Adrenal gland (tissue), 5 donors: Measurements from ENCODE around the gene CACNA1E.

Experiments used
- CTCF ChIP-seq, 6 experiments: fragments of 450-650 bp in 4 of 6; fragments of 200-600 bp in 2 of 6; sonication (generic) in 1 of 6; IDR thresholded peaks; 1 replicate in 5 of 6; 2 replicates in 1 of 6; pipeline versions ENCODE4 v1.5.1 to v1.8.0; 2016 to 2021; ENCODE audit warnings: antibody characterized with exemption in 6 of 6, mild to moderate bottlenecking in 2 of 6, moderate library complexity in 1 of 6
- POLR2A ChIP-seq, 2 donors: fragments of 450-650 bp; IDR thresholded peaks; one replicate each; pipeline ENCODE4 v1.6.1; 2017; ENCODE audit warnings: antibody characterized with exemption in 2 of 2, mild to moderate bottlenecking in 2 of 2, moderate library complexity in 1 of 2
- donor health status: DM: no; HTN: no; CAD: no.

GRCh38 chr1:181531951-181532600 is 48.8 kb downstream of the CACNA1E start:
- TF ChIP-seq CTCF (IDR thresholded peaks at IDR 0.05): no peak
- no peak for TF ChIP-seq POLR2A (IDR thresholded peaks at IDR 0.05)
